SH-SY5Y (cell line): Measurements from ENCODE around the gene CAPN11.

Source experiments
- GATA2 ChIP-seq: IDR thresholded peaks from 2 replicates; pipeline ENCODE4 v1.6.1; 2011; ENCODE audit warnings: mild to moderate bottlenecking, low read depth, low read length
- GATA3 ChIP-seq: IDR thresholded peaks from 2 replicates; pipeline ENCODE4 v1.6.1; 2011; ENCODE audit warnings: low read depth, mild to moderate bottlenecking, low read length, moderate library complexity

DNA sequence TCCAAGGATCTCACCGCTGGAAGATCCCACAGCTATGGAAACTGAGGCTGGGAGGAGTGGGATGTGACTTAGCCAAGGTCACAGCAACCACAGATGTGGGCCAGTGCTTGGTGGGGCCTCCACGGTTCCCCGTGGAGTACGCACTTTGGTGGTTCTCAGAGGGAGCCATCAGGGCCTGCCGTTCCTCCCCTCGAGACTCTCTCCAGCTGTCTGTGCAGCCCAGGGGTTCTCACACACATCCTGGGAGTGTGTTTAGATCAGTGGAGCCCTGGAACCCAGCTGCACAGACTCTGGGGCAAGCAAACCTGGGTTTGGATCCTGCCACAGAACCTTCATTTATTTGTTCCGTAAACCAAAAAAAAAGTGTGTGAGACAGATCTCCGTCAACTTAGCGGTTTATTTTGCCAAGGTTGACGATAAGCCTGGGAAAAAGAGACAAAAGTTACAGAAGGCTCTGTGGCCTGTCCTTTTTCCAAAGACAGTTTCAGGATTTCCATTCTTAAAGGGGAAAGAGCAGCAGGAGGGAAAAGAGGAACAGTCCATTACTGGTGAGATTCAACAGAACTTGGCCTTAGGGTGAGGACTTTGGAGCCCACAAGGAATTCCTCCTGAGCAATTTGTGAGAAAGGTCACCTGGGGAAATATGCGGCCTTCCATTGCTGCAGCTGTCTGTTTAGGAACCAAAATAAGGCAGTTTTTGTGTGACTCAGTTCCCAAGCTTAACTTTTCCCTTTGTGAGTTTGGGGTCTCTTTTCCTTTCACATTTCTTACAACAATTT, 44.5 kb downstream of the CAPN11 start:
- TF ChIP-seq GATA2 = no peak
- no peak for TF ChIP-seq GATA3
